ENCODE measurements around the gene XPR1.
"Not testable (repeated sequence)": the region's sequence is repeated elsewhere in the genome, so short reads cannot be mapped to it uniquely, and the experiment has no call there.

The XPR1 gene

GRCh38 chr1:180644526-180645192, 12.8 kb downstream of the XPR1 start:
- no peak for DNase-seq (ENCODE audit: low read depth in 2 of 2)

- not testable (repeated sequence) for DNase-seq (ENCODE audit: low read depth in 2 of 2)
These were observed 13.4 kb downstream of the XPR1 start for GRCh38 chr1:180645261-180645660.

- no peak for DNase-seq (ENCODE audit: low read depth in 2 of 2)
These were observed 14.3 kb downstream of the XPR1 start for GRCh38 chr1:180646093-180646492.

GRCh38 chr1:180646547-180646946, 14.7 kb downstream of the XPR1 start:
- peak in 1 of 2 donors; percentile 2 for DNase-seq (ENCODE audit: low read depth in 2 of 2)

GRCh38 chr1:180652792-180653191, 21.0 kb downstream of the XPR1 start:
- DNase-seq (ENCODE audit: low read depth in 2 of 2), result no peak

- DNase-seq (ENCODE audit: low read depth in 2 of 2), result no peak
These were observed 30.9 kb downstream of the XPR1 start for GRCh38 chr1:180662709-180663108.

GRCh38 chr1:180670681-180671080, 38.9 kb downstream of the XPR1 start:
- DNase-seq (ENCODE audit: low read depth in 2 of 2), result no peak

GRCh38 chr1:180672105-180672504, 40.3 kb downstream of the XPR1 start:
- no peak for DNase-seq (ENCODE audit: low read depth in 2 of 2)

- DNase-seq (ENCODE audit: low read depth in 2 of 2), result no peak
These were observed 40.7 kb downstream of the XPR1 start for GRCh38 chr1:180672505-180672904.

GRCh38 chr1:180674603-180675530, 43.0 kb downstream of the XPR1 start:
- no peak for DNase-seq (ENCODE audit: low read depth in 2 of 2)

GRCh38 chr1:180675586-180675985, 43.8 kb downstream of the XPR1 start:
- no peak for DNase-seq (ENCODE audit: low read depth in 2 of 2)

- DNase-seq (ENCODE audit: low read depth in 2 of 2), result no peak
These were observed 48.8 kb downstream of the XPR1 start for GRCh38 chr1:180680558-180681144.

GRCh38 chr1:180683117-180683516, 51.3 kb downstream of the XPR1 start:
- DNase-seq (ENCODE audit: low read depth in 2 of 2), result not testable (repeated sequence)

- DNase-seq (ENCODE audit: low read depth in 2 of 2), result no peak
These were observed 59.6 kb downstream of the XPR1 start for GRCh38 chr1:180691322-180691913.

GRCh38 chr1:180693564-180694244, 61.9 kb downstream of the XPR1 start:
- no peak for DNase-seq (ENCODE audit: low read depth in 2 of 2)

- no peak for DNase-seq (ENCODE audit: low read depth in 2 of 2)
These were observed 63.5 kb downstream of the XPR1 start for GRCh38 chr1:180695282-180695681.

- no peak for DNase-seq (ENCODE audit: low read depth in 2 of 2)
These were observed 64.5 kb downstream of the XPR1 start for GRCh38 chr1:180696361-180696760.

- DNase-seq (ENCODE audit: low read depth in 2 of 2), result no peak
These were observed 66.8 kb downstream of the XPR1 start for GRCh38 chr1:180698580-180698979.

- not testable (repeated sequence) for DNase-seq (ENCODE audit: low read depth in 2 of 2)
These were observed 70.6 kb downstream of the XPR1 start for GRCh38 chr1:180702376-180702775.

GRCh38 chr1:180710746-180711145, 78.9 kb downstream of the XPR1 start:
- not testable (repeated sequence) for DNase-seq (ENCODE audit: low read depth in 2 of 2)

- DNase-seq (ENCODE audit: low read depth in 2 of 2), result not testable (repeated sequence)
These were observed 79.4 kb downstream of the XPR1 start for GRCh38 chr1:180711260-180711659.

- DNase-seq (ENCODE audit: low read depth in 2 of 2), result no peak
These were observed 88.9 kb downstream of the XPR1 start for GRCh38 chr1:180720753-180721152.

Data from stimulated activated CD4-positive, alpha-beta T cell treated with anti-CD3 and anti-CD28 coated beads, Interleukin-4, amount 100 ng/mL, for 48 hours (primary cell).